Uterus (tissue), 4 donors: ENCODE data around the gene KANSL1. TPM values are rescaled to one million over a fixed set of nuclear protein-coding genes. Genes with fewer than 3 reads are reported as not detected.

ENCODE experiments used
- DNase-seq, 2 donors: peaks; one replicate each; pipeline ENCODE4 v3.0.0-alpha.2; 2019 to 2020
- H3K27ac ChIP-seq, 2 donors: fragments of 200-600 bp; sonication (generic); 1 replicate in 1 of 2; 2 replicates in 1 of 2; pipeline ENCODE4 v1.5.1; 2016 to 2018
- H3K27me3 ChIP-seq, 2 donors: fragments of 200-600 bp; sonication (generic); one replicate each; pipeline ENCODE4 v1.5.1; 2018 to 2019; ENCODE audit warnings: control low read depth in 1 of 2
- H3K36me3 ChIP-seq, 2 donors: fragments of 200-600 bp; sonication (generic); one replicate each; pipeline ENCODE4 v1.5.1; 2019; ENCODE audit warnings: control low read depth in 1 of 2
- H3K4me1 ChIP-seq, 2 donors: fragments of 200-600 bp; sonication (generic); one replicate each; pipeline ENCODE4 v1.5.1; 2018 to 2019; ENCODE audit warnings: control low read depth in 1 of 2
- H3K4me3 ChIP-seq, 2 donors: fragments of 200-600 bp; sonication (generic); 1 replicate in 1 of 2; 2 replicates in 1 of 2; pipeline ENCODE4 v1.5.1; 2018 to 2019; ENCODE audit warnings: mild to moderate bottlenecking in 1 of 2
- H3K9me3 ChIP-seq, 2 donors: fragments of 200-600 bp; sonication (generic); one replicate each; pipeline ENCODE4 v1.5.1; 2019; ENCODE audit warnings: control low read depth in 1 of 2
- CTCF ChIP-seq, 4 experiments: fragments of 200-600 bp in 2 of 4; fragments of 450-650 bp in 2 of 4; sonication (generic) in 2 of 4; IDR thresholded peaks; one replicate each; pipeline ENCODE4 v1.5.1; 2016 to 2019; ENCODE audit warnings: antibody characterized with exemption in 4 of 4, mild to moderate bottlenecking in 2 of 4, moderate library complexity in 1 of 4
- POLR2A ChIP-seq, 2 donors: fragments of 450-650 bp; IDR thresholded peaks; one replicate each; pipeline ENCODE4 v1.6.1; 2016; ENCODE audit warnings: antibody characterized with exemption in 2 of 2, mild to moderate bottlenecking in 1 of 2, moderate library complexity in 1 of 2
- intact Hi-C: fragments of 100-400 bp; cut with DNase I; formaldehyde crosslinking; loops from one replicate; pipeline ENCODE4 v1.15.1; 2023; ENCODE audit warnings: low total_unique reads
- total RNA-seq, 4 donors: library from RNA; depleted of rRNA in 3 of 4; stranded (reverse); fragments of >200 nt in 3 of 4; gene quantifications; one replicate each; pipeline versions ENCODE4 v1.1.0 to v1.2.4, GENCODE V29; 2014 to 2023
- donor health status: DM: yes; HTN: yes; CAD: no.

Gene KANSL1
- total RNA-seq, 4 donors from 2014 or later: 55.8 to 192 (median 146) TPM

- Histone ChIP-seq H3K27me3 (no peaks in the 10 kb centered on the region), H3K4me1 (no peaks in the 10 kb centered on the region), H3K9me3 (no peaks in the 10 kb centered on the region), H3K27ac (no peak overlapping the region), H3K4me3 (no peak overlapping the region), H3K36me3 (no peaks in the 10 kb centered on the region)
- TF ChIP-seq CTCF (IDR thresholded peaks at IDR 0.05): no peak
- no peak for TF ChIP-seq POLR2A (IDR thresholded peaks at IDR 0.05)
- intact Hi-C loops: loop anchor here (5.0 kb wide), 1 partner anchor 212 kb away; no protein-coding TSS in a partner anchor
- DNase-seq: no peak
These were observed 192.9 kb downstream of the KANSL1 start for GRCh38 chr17:46000292-46000691.

GRCh38 chr17:45999900-46000290 is 193.3 kb downstream of the KANSL1 start:
- no peak overlapping the region for H3K4me3 ChIP-seq
- H3K27me3 ChIP-seq: no peaks in the 10 kb centered on the region
- intact Hi-C loops: loop anchor here (5.0 kb wide), 1 partner anchor 212 kb away; no protein-coding TSS in a partner anchor
- no peak for TF ChIP-seq CTCF (IDR thresholded peaks at IDR 0.05)
- TF ChIP-seq POLR2A (IDR thresholded peaks at IDR 0.05): no peak
- H3K9me3 ChIP-seq: no peaks in the 10 kb centered on the region
- H3K4me1 ChIP-seq: no peaks in the 10 kb centered on the region
- no peak for DNase-seq
- H3K27ac ChIP-seq: no peak overlapping the region
- no peaks in the 10 kb centered on the region for H3K36me3 ChIP-seq

GRCh38 chr17:45998987-45999899 is 194.0 kb downstream of the KANSL1 start, which contains the start of gene STH:
Gene STH, plus strand, starts transcription at chr17:45999250. Its CDS starts 30 bp downstream, at chr17:45999280.
- intact Hi-C loops: no loop called here
- Histone ChIP-seq H3K27ac (no peak within 1 kb of the TSS), H3K36me3 (no peaks in the 10 kb centered on the region), H3K27me3 (no peaks in the 10 kb centered on the region), H3K4me1 (no peaks in the 10 kb centered on the region), H3K4me3 (no peak within 1 kb of the TSS), H3K9me3 (no peaks in the 10 kb centered on the region)
- TF ChIP-seq POLR2A (IDR thresholded peaks at IDR 0.05): no peak
- no peak for TF ChIP-seq CTCF (IDR thresholded peaks at IDR 0.05)
- no peak for DNase-seq

- DNase-seq: no peak
- Histone ChIP-seq H3K36me3 (no peaks in the 10 kb centered on the region), H3K27me3 (no peaks in the 10 kb centered on the region), H3K9me3 (no peaks in the 10 kb centered on the region), H3K4me1 (no peaks in the 10 kb centered on the region), H3K27ac (no peak overlapping the region), H3K4me3 (no peak overlapping the region)
- intact Hi-C loops: no loop called here
- TF ChIP-seq POLR2A (IDR thresholded peaks at IDR 0.05) (no peak), CTCF (IDR thresholded peaks at IDR 0.05) (no peak)
These were observed 195.6 kb downstream of the KANSL1 start for GRCh38 chr17:45997624-45998023.

- Histone ChIP-seq H3K27me3 (no peaks in the 10 kb centered on the region), H3K36me3 (no peaks in the 10 kb centered on the region), H3K27ac (no peak overlapping the region), H3K9me3 (no peaks in the 10 kb centered on the region), H3K4me1 (no peaks in the 10 kb centered on the region), H3K4me3 (no peak overlapping the region)
- no peak for TF ChIP-seq CTCF (IDR thresholded peaks at IDR 0.05)
- TF ChIP-seq POLR2A (IDR thresholded peaks at IDR 0.05): no peak
- DNase-seq: no peak
- intact Hi-C loops: no loop called here
These were observed 196.1 kb downstream of the KANSL1 start for GRCh38 chr17:45997166-45997565.
